ENCODE data around the gene CSDE1.

CSDE1 gene

DNA sequence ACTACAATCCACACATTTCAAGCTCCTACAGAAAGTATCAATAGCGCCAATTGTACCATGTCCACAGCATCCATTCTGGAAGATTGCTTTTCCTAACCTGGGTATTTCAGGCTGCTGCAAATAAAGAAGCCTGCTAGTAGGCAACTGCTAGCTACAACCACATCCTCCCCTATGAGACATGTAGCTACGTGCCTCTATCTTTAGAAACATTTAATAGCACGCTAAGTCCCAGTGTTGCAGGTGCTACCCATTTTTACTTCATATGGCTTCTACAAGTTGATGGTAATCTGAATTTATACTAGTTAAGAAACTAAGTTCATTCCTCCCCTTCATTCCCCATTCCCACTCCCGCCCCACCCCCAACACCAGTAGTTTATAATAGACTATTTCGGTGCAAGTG is 55.0 kb downstream of the CSDE1 start:
- Mint-ChIP-seq H3K27me3 (ENCODE audit: low read depth) (no peaks in the 10 kb centered on the region), H3K9me3 (no peaks in the 10 kb centered on the region), H3K36me3 (ENCODE audit: low read depth) (peaks cover 18% of the 10 kb centered on the region), H3K4me3 (no peak overlapping the region), H3K4me1 (ENCODE audit: low read depth) (no peaks in the 10 kb centered on the region), H3K27ac (no peak overlapping the region)
- DNase-seq (ENCODE audit: low spot score), result no peak

DNA sequence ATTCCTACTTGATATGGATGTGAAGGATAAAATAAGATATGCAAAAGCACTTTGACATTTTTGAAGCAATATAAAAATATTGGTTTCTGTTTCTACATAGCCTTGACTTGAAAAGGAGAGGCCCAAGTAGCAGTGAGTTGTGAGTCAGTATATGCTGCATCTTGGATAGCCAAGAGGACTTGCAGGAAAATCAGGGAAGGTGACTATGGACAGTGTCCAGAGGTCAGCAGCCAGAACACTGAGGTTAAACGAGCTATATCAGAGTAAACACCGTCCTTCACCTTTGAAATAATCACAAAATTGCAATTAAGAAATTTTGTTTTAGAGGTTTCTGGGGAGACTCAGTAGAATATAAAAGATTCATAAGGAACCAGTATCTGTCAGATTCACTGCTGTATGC is 55.9 kb downstream of the CSDE1 start:
- Mint-ChIP-seq H3K4me3 (no peak overlapping the region), H3K4me1 (ENCODE audit: low read depth) (no peaks in the 10 kb centered on the region), H3K9me3 (no peaks in the 10 kb centered on the region), H3K27ac (no peak overlapping the region), H3K27me3 (ENCODE audit: low read depth) (no peaks in the 10 kb centered on the region), H3K36me3 (ENCODE audit: low read depth) (peaks cover 10% of the 10 kb centered on the region)
- DNase-seq (ENCODE audit: low spot score), result no peak

DNA sequence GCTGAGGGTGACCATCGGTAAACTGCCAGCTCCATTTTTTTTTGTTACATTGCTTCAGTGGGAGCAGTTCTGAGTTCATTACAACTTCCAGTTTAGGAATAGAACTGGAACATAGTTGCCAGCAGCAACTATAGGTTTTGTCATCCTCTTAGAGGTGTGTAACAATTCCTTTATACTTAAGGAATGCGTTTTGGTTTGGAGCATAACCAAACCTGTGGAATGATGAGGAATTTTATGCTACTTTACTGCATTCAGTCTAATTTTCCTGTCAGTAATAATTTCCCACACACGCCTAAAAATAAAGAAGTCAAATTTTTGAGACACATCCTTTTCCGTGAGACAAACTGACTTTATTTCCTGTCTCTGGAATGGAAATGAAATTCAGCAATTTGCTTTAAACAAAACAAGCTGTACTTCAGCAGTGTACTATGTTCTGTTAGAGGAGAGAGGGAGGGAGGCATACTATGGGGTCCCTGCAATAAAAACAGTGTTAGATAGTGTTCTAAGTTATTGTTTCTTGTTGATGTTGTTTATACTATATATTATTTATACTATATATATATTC is 57.7 kb downstream of the CSDE1 start:
- no peaks in the 10 kb centered on the region for H3K4me1 Mint-ChIP-seq (ENCODE audit: low read depth)
- H3K27ac Mint-ChIP-seq, result no peak overlapping the region
- no peak for DNase-seq (ENCODE audit: low spot score)
- H3K36me3 Mint-ChIP-seq (ENCODE audit: low read depth), result peaks cover 1% of the 10 kb centered on the region
- H3K27me3 Mint-ChIP-seq (ENCODE audit: low read depth), result peaks cover 4% of the 10 kb centered on the region
- H3K4me3 Mint-ChIP-seq, result no peak overlapping the region
- H3K9me3 Mint-ChIP-seq, result no peaks in the 10 kb centered on the region

- H3K27me3 Mint-ChIP-seq (ENCODE audit: low read depth), result peaks cover 5% of the 10 kb centered on the region
These were observed 61.0 kb downstream of the CSDE1 start for GRCh38 chr1:114696810-114697209.

GRCh38 chr1:114695430-114696058 is 62.2 kb downstream of the CSDE1 start, which contains the start of gene AMPD1:
Gene AMPD1 (minus strand): TSS chr1:114695546. CDS start chr1:114695471, 75 bp downstream.
- Mint-ChIP-seq H3K9me3 (no peaks in the 10 kb centered on the region), H3K27me3 (ENCODE audit: low read depth) (peaks cover 5% of the 10 kb centered on the region), H3K4me1 (ENCODE audit: low read depth) (no peaks in the 10 kb centered on the region), H3K4me3 (no peak within 1 kb of the TSS), H3K27ac (no peak within 1 kb of the TSS), H3K36me3 (ENCODE audit: low read depth) (no peaks in the 10 kb centered on the region)
- no peak for DNase-seq (ENCODE audit: low spot score)

More at GRCh38 chr1:114696810-114697209, 61.0 kb downstream of the CSDE1 start:
- H3K4me3 Mint-ChIP-seq, result no peak overlapping the region
- no peak overlapping the region for H3K27ac Mint-ChIP-seq
- no peak for DNase-seq (ENCODE audit: low spot score)
- no peaks in the 10 kb centered on the region for H3K9me3 Mint-ChIP-seq
- H3K4me1 Mint-ChIP-seq (ENCODE audit: low read depth), result no peaks in the 10 kb centered on the region
- H3K36me3 Mint-ChIP-seq (ENCODE audit: low read depth), result no peaks in the 10 kb centered on the region

- Mint-ChIP-seq H3K27me3 (ENCODE audit: low read depth) (peaks cover 5% of the 10 kb centered on the region), H3K4me1 (ENCODE audit: low read depth) (no peaks in the 10 kb centered on the region), H3K4me3 (no peak overlapping the region), H3K27ac (no peak overlapping the region), H3K36me3 (ENCODE audit: low read depth) (no peaks in the 10 kb centered on the region), H3K9me3 (no peaks in the 10 kb centered on the region)
- DNase-seq (ENCODE audit: low spot score), result no peak
These were observed 63.1 kb downstream of the CSDE1 start for GRCh38 chr1:114694540-114695310.

GRCh38 chr1:114692947-114693346 is 64.8 kb downstream of the CSDE1 start:
- H3K36me3 Mint-ChIP-seq (ENCODE audit: low read depth), result no peaks in the 10 kb centered on the region
- no peak overlapping the region for H3K4me3 Mint-ChIP-seq
- no peaks in the 10 kb centered on the region for H3K9me3 Mint-ChIP-seq
- H3K4me1 Mint-ChIP-seq (ENCODE audit: low read depth), result no peaks in the 10 kb centered on the region
- H3K27ac Mint-ChIP-seq, result no peak overlapping the region
- DNase-seq (ENCODE audit: low spot score), result no peak
- H3K27me3 Mint-ChIP-seq (ENCODE audit: low read depth), result peaks cover 8% of the 10 kb centered on the region

GRCh38 chr1:114691061-114691460 is 66.7 kb downstream of the CSDE1 start:
- no peak for DNase-seq (ENCODE audit: low spot score)
- peaks cover 19% of the 10 kb centered on the region for H3K27me3 Mint-ChIP-seq (ENCODE audit: low read depth)
- H3K36me3 Mint-ChIP-seq (ENCODE audit: low read depth), result no peaks in the 10 kb centered on the region
- no peaks in the 10 kb centered on the region for H3K9me3 Mint-ChIP-seq
- no peak overlapping the region for H3K4me3 Mint-ChIP-seq
- H3K4me1 Mint-ChIP-seq (ENCODE audit: low read depth), result no peaks in the 10 kb centered on the region
- H3K27ac Mint-ChIP-seq, result no peak overlapping the region

DNA sequence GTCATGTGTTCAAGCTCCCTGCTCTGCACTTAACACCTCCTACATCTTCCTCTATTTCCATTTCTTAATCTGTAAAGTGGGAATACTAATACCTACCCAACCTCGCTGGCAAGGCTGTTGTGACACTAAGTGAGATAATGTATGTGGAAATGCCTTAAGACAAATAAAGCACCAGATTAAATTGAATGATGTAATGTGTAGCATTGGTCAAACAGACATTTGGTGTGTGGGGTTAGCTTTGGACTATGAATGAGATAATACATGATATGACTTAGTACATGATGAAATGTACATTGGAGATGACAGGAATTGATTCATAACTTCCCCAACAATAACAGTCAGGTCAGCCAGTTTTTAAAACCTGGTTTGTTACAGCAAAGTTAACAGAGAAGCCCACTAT is 67.6 kb downstream of the CSDE1 start:
- Mint-ChIP-seq H3K27me3 (ENCODE audit: low read depth) (peaks cover 20% of the 10 kb centered on the region), H3K27ac (no peak overlapping the region), H3K4me3 (no peak overlapping the region), H3K4me1 (ENCODE audit: low read depth) (no peaks in the 10 kb centered on the region), H3K36me3 (ENCODE audit: low read depth) (no peaks in the 10 kb centered on the region), H3K9me3 (no peaks in the 10 kb centered on the region)
- no peak for DNase-seq (ENCODE audit: low spot score)

GRCh38 chr1:114688526-114688925 is 69.3 kb downstream of the CSDE1 start:
- H3K4me1 Mint-ChIP-seq (ENCODE audit: low read depth), result no peaks in the 10 kb centered on the region
- H3K36me3 Mint-ChIP-seq (ENCODE audit: low read depth), result no peaks in the 10 kb centered on the region
- DNase-seq (ENCODE audit: low spot score), result no peak
- H3K4me3 Mint-ChIP-seq, result no peak overlapping the region
- H3K9me3 Mint-ChIP-seq, result no peaks in the 10 kb centered on the region
- no peak overlapping the region for H3K27ac Mint-ChIP-seq
- peaks cover 20% of the 10 kb centered on the region for H3K27me3 Mint-ChIP-seq (ENCODE audit: low read depth)

- no peak for DNase-seq (ENCODE audit: low spot score)
- Mint-ChIP-seq H3K9me3 (no peaks in the 10 kb centered on the region), H3K27me3 (ENCODE audit: low read depth) (peaks cover 23% of the 10 kb centered on the region), H3K27ac (no peak overlapping the region), H3K4me3 (no peak overlapping the region), H3K36me3 (ENCODE audit: low read depth) (no peaks in the 10 kb centered on the region), H3K4me1 (ENCODE audit: low read depth) (no peaks in the 10 kb centered on the region)
These were observed 71.9 kb downstream of the CSDE1 start for GRCh38 chr1:114685851-114686250.

DNA sequence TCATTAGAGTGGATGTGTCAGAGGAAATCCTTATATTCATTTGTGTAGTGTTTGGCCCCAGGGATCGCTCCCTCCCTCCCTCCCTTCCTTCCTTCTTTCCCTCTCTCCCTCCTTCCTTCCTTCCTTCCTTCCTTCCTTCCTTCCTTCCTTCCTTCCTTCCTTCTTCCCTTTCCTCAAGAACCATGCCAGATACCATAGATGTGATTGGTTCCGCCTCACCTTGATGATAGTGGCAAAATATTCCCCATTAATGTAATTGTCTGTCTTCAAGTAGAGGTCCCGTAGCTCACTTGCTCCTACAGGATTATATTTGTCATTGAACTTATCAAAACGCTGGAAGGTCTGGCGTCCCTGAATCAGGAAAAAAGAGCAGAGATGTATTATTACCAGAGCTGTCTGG is 80.1 kb downstream of the CSDE1 start:
- no peak overlapping the region for H3K27ac Mint-ChIP-seq
- no peak overlapping the region for H3K4me3 Mint-ChIP-seq
- H3K9me3 Mint-ChIP-seq, result no peaks in the 10 kb centered on the region
- no peaks in the 10 kb centered on the region for H3K4me1 Mint-ChIP-seq (ENCODE audit: low read depth)
- peaks cover 35% of the 10 kb centered on the region for H3K27me3 Mint-ChIP-seq (ENCODE audit: low read depth)
- no peak for DNase-seq (ENCODE audit: low spot score)
- H3K36me3 Mint-ChIP-seq (ENCODE audit: low read depth), result no peaks in the 10 kb centered on the region

DNA sequence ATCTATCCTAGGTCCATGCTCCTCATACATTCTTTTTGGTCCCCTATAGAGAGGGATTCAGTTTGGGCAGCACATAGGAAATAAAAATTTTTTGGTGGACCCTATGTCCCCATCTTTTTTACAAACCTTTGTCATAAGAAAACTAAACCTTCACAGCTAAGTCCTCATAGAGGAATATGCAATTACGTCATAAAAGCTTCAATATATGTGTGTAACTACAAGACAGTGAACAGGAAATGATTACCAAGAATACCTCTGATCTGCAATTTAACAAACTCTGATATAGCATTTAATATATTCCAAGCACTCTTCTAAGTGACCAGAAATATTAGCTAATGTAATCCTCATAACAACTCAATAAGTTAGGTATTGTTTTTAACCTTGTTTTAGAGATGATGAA is 81.7 kb downstream of the CSDE1 start:
- H3K4me1 Mint-ChIP-seq (ENCODE audit: low read depth), result no peaks in the 10 kb centered on the region
- H3K27ac Mint-ChIP-seq, result no peak overlapping the region
- H3K4me3 Mint-ChIP-seq, result no peak overlapping the region
- H3K9me3 Mint-ChIP-seq, result no peaks in the 10 kb centered on the region
- DNase-seq (ENCODE audit: low spot score), result no peak
- peaks cover 37% of the 10 kb centered on the region for H3K27me3 Mint-ChIP-seq (ENCODE audit: low read depth)
- no peaks in the 10 kb centered on the region for H3K36me3 Mint-ChIP-seq (ENCODE audit: low read depth)

- H3K27me3 Mint-ChIP-seq (ENCODE audit: low read depth), result peaks cover 44% of the 10 kb centered on the region
- H3K4me1 Mint-ChIP-seq (ENCODE audit: low read depth), result no peaks in the 10 kb centered on the region
- no peak overlapping the region for H3K4me3 Mint-ChIP-seq
- H3K9me3 Mint-ChIP-seq, result no peaks in the 10 kb centered on the region
- H3K27ac Mint-ChIP-seq, result no peak overlapping the region
- no peak for DNase-seq (ENCODE audit: low spot score)
- H3K36me3 Mint-ChIP-seq (ENCODE audit: low read depth), result no peaks in the 10 kb centered on the region
These were observed 85.9 kb downstream of the CSDE1 start for GRCh38 chr1:114671939-114672275.
